ENCODE measurements around the gene GRHPR.
"Not testable (repeated sequence)": the region's sequence is repeated elsewhere in the genome, so short reads cannot be mapped to it uniquely, and the experiment has no call there.

Gene GRHPR

DNA sequence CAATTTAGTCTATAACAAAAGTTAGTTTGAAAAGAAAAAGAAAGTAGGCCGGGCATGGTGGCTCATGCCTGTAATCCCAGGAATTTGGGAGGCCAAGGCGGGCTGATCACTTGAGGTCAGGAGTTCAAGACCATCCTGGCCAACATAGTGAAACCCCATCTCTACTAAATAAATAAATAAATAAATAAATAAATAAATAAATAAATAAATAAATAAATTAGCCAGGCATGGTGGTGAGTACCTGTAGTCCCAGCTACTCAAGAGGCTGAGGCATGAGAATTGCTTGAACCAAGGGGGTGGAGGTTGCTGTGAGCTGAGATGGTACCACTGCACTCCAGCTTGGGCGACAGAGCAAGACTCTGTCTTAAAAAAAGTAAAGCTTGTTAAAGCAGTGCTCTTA lies 24.5 kb upstream of the GRHPR start:
- H3K4me3 ChIP-seq (ENCODE audit: low read length); H3K27ac ChIP-seq (ENCODE audit: low read length); H3K4me1 ChIP-seq (ENCODE audit: control insufficient read depth, insufficient read depth, low read length); H3K36me3 ChIP-seq (ENCODE audit: control insufficient read depth, insufficient read depth, low read length); H3K9me3 ChIP-seq (ENCODE audit: control insufficient read depth, insufficient read depth, low read length); DNase-seq (ENCODE audit: low read depth, low spot score); H3K27me3 ChIP-seq (ENCODE audit: control insufficient read depth, insufficient read depth, low read length): not testable (repeated sequence)
- no CpG with 5 or more reads among the region's 3 CpGs for WGBS (ENCODE audit: insufficient coverage, insufficient read length)

DNA sequence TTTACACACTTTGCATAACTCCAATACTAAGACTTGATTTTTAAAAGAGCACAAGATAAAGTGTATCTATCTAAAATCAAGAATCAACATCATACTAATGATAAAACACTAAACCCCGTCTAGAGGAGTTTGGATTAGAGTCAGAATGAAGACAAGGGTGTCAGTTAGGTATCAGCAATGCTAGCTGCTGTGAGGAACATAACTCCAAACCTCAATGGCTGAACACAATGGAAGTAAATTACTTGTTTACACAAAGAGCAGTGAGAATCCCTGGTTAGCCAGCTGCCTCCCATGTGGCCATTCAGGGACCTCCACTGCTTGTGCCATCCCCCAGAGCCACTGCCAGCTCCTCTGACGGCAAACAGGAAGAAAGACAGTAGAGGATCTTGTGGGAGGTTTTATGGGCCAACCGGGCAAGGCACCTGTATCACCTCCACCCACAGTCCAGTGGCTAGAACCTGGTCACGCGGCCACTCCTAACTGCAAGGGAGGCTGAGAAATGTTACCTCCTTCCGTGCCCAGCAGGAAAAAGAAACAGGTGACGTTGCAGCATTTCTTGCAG lies 24.0 kb upstream of the GRHPR start:
- no CpG with 5 or more reads among the region's 7 CpGs for WGBS (ENCODE audit: insufficient coverage, insufficient read length)
- no peaks in the 10 kb centered on the region for H3K9me3 ChIP-seq (ENCODE audit: control insufficient read depth, insufficient read depth, low read length)
- no peak overlapping the region for H3K4me3 ChIP-seq (ENCODE audit: low read length)
- no peaks in the 10 kb centered on the region for H3K4me1 ChIP-seq (ENCODE audit: control insufficient read depth, insufficient read depth, low read length)
- H3K27me3 ChIP-seq (ENCODE audit: control insufficient read depth, insufficient read depth, low read length), result no peaks in the 10 kb centered on the region
- H3K27ac ChIP-seq (ENCODE audit: low read length), result no peak overlapping the region
- H3K36me3 ChIP-seq (ENCODE audit: control insufficient read depth, insufficient read depth, low read length), result no peaks in the 10 kb centered on the region
- DNase-seq (ENCODE audit: low read depth, low spot score), result no peak

DNA sequence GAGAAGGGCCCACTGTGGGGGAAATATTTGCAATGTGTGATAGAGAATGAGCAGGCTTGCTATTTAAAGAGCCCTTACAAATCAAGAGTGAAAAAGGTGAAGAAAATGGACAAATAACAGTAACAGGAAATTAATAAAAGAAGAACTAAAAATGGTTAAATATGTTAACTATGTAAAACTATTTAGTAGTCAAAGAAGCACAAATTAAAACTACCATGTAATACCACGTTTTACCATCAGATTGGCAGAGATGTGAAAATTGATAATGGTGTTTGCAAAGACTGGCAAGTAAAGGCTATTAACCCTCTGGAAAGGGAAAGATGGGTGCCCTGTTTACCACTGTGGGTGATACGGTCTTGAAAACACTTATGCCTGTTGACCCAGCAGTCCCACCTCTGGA lies 23.2 kb upstream of the GRHPR start:
- no peak overlapping the region for H3K4me3 ChIP-seq (ENCODE audit: low read length)
- DNase-seq (ENCODE audit: low read depth, low spot score), result no peak
- no peaks in the 10 kb centered on the region for H3K9me3 ChIP-seq (ENCODE audit: control insufficient read depth, insufficient read depth, low read length)
- H3K27ac ChIP-seq (ENCODE audit: low read length), result no peak overlapping the region
- H3K27me3 ChIP-seq (ENCODE audit: control insufficient read depth, insufficient read depth, low read length), result no peaks in the 10 kb centered on the region
- no peaks in the 10 kb centered on the region for H3K4me1 ChIP-seq (ENCODE audit: control insufficient read depth, insufficient read depth, low read length)
- WGBS (ENCODE audit: insufficient coverage, insufficient read length), result no CpG with 5 or more reads among the region's 2 CpGs
- H3K36me3 ChIP-seq (ENCODE audit: control insufficient read depth, insufficient read depth, low read length), result no peaks in the 10 kb centered on the region

DNA sequence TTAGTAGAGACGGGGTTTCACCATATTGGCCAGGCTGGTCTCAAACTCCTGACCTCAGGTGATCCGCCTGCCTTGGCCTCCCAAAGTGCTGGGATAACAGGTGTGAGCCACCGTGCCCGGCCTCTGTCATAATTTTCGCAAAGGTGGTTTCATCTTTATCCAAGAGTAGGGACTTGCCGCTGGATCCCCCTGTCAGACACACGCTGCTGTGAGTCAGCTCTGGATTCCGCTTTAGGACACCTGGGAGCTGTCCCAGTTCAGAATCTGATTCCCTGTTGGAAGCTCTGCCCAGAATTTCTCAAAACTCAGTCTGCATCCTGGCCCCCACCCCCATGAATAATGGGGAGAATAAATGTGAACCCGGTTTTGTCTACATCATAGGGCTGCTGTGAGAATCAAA lies 17.9 kb upstream of the GRHPR start:
- no peak for DNase-seq (ENCODE audit: low read depth, low spot score)
- WGBS (ENCODE audit: insufficient coverage, insufficient read length), result no CpG with 5 or more reads among the region's 9 CpGs
- H3K4me1 ChIP-seq (ENCODE audit: control insufficient read depth, insufficient read depth, low read length), result no peaks in the 10 kb centered on the region
- H3K4me3 ChIP-seq (ENCODE audit: low read length), result no peak overlapping the region
- H3K36me3 ChIP-seq (ENCODE audit: control insufficient read depth, insufficient read depth, low read length), result no peaks in the 10 kb centered on the region
- H3K9me3 ChIP-seq (ENCODE audit: control insufficient read depth, insufficient read depth, low read length), result no peaks in the 10 kb centered on the region
- H3K27me3 ChIP-seq (ENCODE audit: control insufficient read depth, insufficient read depth, low read length), result no peaks in the 10 kb centered on the region
- no peak overlapping the region for H3K27ac ChIP-seq (ENCODE audit: low read length)

DNA sequence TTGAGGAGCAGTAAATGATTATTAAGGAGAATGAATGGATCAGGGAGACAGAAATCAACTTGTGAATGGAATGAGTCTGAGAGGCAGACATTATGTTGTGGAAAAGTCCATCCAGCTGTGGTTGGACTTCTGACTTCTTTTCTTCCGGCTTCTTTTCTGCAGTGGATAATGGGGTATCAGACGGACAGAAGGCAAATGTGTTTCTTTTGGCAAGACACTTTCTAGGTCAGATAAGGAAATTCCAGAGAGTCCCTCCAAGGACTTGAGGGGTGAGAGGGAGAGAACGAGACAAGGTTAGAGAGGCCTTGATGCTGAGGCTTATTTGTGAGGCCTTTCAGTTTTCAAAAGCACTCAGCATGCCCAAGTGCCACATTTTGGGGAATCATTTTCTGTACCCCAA lies 17.1 kb upstream of the GRHPR start:
- no CpG with 5 or more reads among the region's 3 CpGs for WGBS (ENCODE audit: insufficient coverage, insufficient read length)
- Histone ChIP-seq H3K36me3 (ENCODE audit: control insufficient read depth, insufficient read depth, low read length) (no peaks in the 10 kb centered on the region), H3K4me1 (ENCODE audit: control insufficient read depth, insufficient read depth, low read length) (no peaks in the 10 kb centered on the region), H3K4me3 (ENCODE audit: low read length) (no peak overlapping the region), H3K27me3 (ENCODE audit: control insufficient read depth, insufficient read depth, low read length) (no peaks in the 10 kb centered on the region), H3K27ac (ENCODE audit: low read length) (no peak overlapping the region), H3K9me3 (ENCODE audit: control insufficient read depth, insufficient read depth, low read length) (no peaks in the 10 kb centered on the region)
- no peak for DNase-seq (ENCODE audit: low read depth, low spot score)

DNA sequence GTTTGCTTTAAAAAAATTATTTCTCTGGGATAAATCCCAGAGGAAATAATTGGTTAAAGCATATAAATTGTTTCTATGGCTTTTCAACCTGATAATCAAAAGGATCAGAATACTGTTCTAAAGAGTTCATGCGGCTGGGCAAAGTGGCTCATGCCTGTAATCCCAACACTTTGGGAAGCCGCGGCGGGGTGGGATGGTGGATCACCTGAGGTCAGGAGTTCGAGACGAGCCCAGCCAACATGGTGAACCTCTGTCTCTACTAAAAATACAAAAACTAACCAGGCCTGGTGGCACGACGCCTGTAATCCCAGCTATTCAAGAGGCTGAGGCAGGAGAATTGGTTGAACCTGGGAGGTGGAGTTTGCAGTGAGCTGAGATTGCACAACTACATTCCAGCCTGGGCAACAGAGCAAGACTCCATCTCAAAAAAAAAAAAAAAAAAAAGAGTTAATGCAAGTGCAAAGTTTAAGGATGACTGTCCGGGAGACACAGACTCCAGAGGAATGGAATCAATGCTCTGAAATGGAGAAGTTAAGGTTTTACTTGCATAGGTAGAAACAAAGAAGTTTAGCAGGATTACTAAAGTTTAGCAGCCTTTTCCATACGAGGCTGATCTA lies 16.6 kb upstream of the GRHPR start:
- WGBS (ENCODE audit: insufficient coverage, insufficient read length), result no CpG with 5 or more reads among the region's 10 CpGs
- Histone ChIP-seq H3K9me3 (ENCODE audit: control insufficient read depth, insufficient read depth, low read length) (no peaks in the 10 kb centered on the region), H3K27ac (ENCODE audit: low read length) (no peak overlapping the region), H3K4me1 (ENCODE audit: control insufficient read depth, insufficient read depth, low read length) (no peaks in the 10 kb centered on the region), H3K27me3 (ENCODE audit: control insufficient read depth, insufficient read depth, low read length) (no peaks in the 10 kb centered on the region), H3K4me3 (ENCODE audit: low read length) (no peak overlapping the region), H3K36me3 (ENCODE audit: control insufficient read depth, insufficient read depth, low read length) (no peaks in the 10 kb centered on the region)
- no peak for DNase-seq (ENCODE audit: low read depth, low spot score)

DNA sequence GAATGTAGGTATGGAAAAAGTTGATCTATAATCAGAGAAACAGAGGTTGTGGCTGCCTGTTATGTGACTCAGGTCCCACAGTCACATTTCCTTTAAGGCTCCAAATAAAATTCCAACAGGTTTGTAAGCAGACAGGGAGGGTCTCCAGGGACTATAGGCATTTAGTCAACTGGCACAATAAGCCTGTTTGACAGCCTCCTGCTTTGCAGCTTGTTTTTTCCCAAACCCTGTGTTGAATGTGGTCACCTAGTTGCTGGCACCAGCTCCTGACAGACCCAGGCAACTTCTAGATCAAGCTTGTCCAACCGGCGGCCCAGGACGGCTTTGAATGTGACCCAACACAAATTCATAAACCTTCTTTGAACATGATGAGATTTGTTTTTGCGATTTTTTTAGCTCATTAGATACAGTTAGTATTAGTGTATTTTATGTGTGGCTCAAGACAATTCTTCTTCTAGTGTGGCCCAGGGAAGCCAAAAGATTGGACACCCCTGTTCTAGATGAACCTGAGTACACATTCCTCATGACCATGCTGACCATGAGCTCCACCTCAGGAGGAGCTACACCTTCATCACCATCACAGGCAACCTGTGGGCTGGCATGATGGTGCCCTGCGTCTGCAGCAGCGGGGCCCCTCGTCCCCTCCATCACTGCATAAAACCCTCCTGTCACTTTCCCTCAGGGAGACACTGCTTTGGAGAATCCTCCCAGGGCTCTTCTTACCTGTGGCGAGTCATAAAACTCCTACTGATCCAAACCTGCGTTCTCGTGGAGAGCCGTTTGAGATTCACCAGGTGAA lies 15.7 kb upstream of the GRHPR start:
- Histone ChIP-seq H3K36me3 (ENCODE audit: control insufficient read depth, insufficient read depth, low read length) (no peaks in the 10 kb centered on the region), H3K27ac (ENCODE audit: low read length) (no peak overlapping the region), H3K4me3 (ENCODE audit: low read length) (no peak overlapping the region), H3K4me1 (ENCODE audit: control insufficient read depth, insufficient read depth, low read length) (0 out of 2 replicates have a peak, but pooled peaks cover 2% of the 10 kb centered on the region), H3K27me3 (ENCODE audit: control insufficient read depth, insufficient read depth, low read length) (no peaks in the 10 kb centered on the region), H3K9me3 (ENCODE audit: control insufficient read depth, insufficient read depth, low read length) (no peaks in the 10 kb centered on the region)
- no CpG with 5 or more reads among the region's 11 CpGs for WGBS (ENCODE audit: insufficient coverage, insufficient read length)
- no peak for DNase-seq (ENCODE audit: low read depth, low spot score)

DNA sequence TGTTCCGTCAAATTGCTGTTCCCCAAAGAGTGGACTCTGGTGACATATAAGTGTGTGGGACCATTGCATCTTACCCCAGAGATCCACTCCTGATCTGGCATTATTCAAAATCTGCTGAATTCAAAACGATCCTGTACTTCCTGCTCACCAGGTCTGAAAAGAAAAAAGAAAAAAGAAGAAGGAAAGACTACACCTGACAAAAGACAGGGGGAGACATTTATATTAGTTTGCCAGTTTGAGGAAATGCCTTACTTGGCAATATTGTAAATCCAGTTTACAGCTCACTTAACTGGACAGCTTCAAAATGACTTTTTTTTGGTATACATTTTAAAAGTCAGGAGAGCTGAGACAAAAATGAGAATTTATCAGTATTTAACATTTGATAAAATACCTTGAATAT lies 15.0 kb upstream of the GRHPR start:
- no peak for DNase-seq (ENCODE audit: low read depth, low spot score)
- H3K27ac ChIP-seq (ENCODE audit: low read length), result no peak overlapping the region
- H3K27me3 ChIP-seq (ENCODE audit: control insufficient read depth, insufficient read depth, low read length), result no peaks in the 10 kb centered on the region
- no peaks in the 10 kb centered on the region for H3K9me3 ChIP-seq (ENCODE audit: control insufficient read depth, insufficient read depth, low read length)
- no CpG with 5 or more reads among the region's 2 CpGs for WGBS (ENCODE audit: insufficient coverage, insufficient read length)
- peaks cover 3% of the 10 kb centered on the region; the same call in 1 of the 2 replicates for H3K4me1 ChIP-seq (ENCODE audit: control insufficient read depth, insufficient read depth, low read length)
- no peak overlapping the region for H3K4me3 ChIP-seq (ENCODE audit: low read length)
- no peaks in the 10 kb centered on the region for H3K36me3 ChIP-seq (ENCODE audit: control insufficient read depth, insufficient read depth, low read length)

DNA sequence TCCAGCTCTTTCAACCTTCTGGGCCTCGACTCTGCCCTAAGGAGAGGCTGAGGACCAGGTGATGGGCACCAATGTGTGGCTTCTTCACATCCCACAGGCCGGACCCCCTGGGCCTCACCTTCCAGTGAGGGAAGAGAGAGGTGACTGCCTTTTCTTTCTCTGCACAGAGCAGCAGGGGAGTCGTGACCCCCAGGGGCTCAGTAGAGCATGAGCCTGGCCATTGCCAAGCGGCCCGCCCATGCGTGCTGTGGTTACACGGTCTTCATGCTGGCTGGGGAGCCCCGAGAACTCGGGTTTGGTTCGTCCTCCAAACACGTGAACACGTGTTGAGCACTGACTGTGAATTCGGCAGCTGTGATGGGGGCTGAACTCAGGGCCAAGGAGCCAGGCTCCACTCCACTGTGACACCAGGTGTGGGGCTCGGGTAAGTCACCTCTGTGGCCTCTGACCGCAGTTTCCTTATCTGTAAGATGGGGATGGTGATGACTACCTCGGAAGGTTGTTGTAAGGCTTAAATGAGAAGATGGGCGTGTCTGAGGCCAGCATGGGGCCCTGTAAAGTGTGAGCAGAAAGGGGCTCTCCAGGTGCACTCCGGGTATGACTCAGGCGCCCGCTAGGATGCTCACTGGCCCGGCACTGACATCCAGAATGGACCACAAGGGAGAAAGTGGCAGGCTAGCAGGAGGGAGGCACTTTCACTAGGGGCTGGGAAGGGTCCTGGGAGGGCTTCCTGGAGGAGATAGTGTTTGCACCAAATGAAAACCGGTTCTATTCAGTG lies 13.4 kb upstream of the GRHPR start:
- no CpG with 5 or more reads among the region's 22 CpGs for WGBS (ENCODE audit: insufficient coverage, insufficient read length)
- H3K27me3 ChIP-seq (ENCODE audit: control insufficient read depth, insufficient read depth, low read length), result no peaks in the 10 kb centered on the region
- DNase-seq (ENCODE audit: low read depth, low spot score), result no peak
- no peak overlapping the region for H3K27ac ChIP-seq (ENCODE audit: low read length)
- no peak overlapping the region for H3K4me3 ChIP-seq (ENCODE audit: low read length)
- no peaks in the 10 kb centered on the region for H3K9me3 ChIP-seq (ENCODE audit: control insufficient read depth, insufficient read depth, low read length)
- H3K36me3 ChIP-seq (ENCODE audit: control insufficient read depth, insufficient read depth, low read length), result no peaks in the 10 kb centered on the region
- peaks cover 4% of the 10 kb centered on the region; the same call in 1 of the 2 replicates for H3K4me1 ChIP-seq (ENCODE audit: control insufficient read depth, insufficient read depth, low read length)

DNA sequence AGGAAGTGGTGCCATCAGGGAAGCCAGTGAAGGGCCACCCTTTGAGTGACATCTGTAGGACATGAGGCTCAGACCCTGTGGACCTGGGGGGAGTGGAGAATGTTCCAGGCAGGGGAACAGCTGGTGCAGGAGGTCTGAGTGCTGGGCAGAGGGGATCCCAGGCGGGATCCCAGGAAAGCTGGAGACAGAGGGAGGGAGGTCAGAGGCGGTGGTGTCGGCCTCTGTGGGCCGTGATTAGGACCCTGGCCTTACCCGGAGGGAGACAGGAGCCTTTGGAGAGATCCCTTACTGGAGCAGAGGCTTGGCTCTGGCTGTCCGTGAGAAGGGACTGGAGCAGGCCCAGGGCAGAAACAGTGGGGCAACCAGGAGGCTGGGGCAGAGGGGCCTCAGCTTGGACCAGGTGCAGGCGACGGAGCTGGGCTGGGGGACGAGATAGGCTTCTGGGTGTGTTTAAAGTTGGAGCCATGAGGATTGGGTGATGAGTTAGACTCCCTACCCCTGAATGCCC lies 12.1 kb upstream of the GRHPR start:
- H3K4me1 ChIP-seq (ENCODE audit: control insufficient read depth, insufficient read depth, low read length), result peaks cover 4% of the 10 kb centered on the region; the same call in 1 of the 2 replicates

More for the DNA sequence above, 12.1 kb upstream of the GRHPR start:
- no CpG with 5 or more reads among the region's 9 CpGs for WGBS (ENCODE audit: insufficient coverage, insufficient read length)
- Histone ChIP-seq H3K36me3 (ENCODE audit: control insufficient read depth, insufficient read depth, low read length) (no peaks in the 10 kb centered on the region), H3K27ac (ENCODE audit: low read length) (no peak overlapping the region), H3K9me3 (ENCODE audit: control insufficient read depth, insufficient read depth, low read length) (no peaks in the 10 kb centered on the region), H3K4me3 (ENCODE audit: low read length) (no peak overlapping the region), H3K27me3 (ENCODE audit: control insufficient read depth, insufficient read depth, low read length) (no peaks in the 10 kb centered on the region)
- DNase-seq (ENCODE audit: low read depth, low spot score), result no peak
